Fibroblast of lung (primary cell): Measurements from ENCODE around the gene NBEAL1.
"Not testable (repeated sequence)": the region's sequence is repeated elsewhere in the genome, so short reads cannot be mapped to it uniquely, and the experiment has no call there.

ENCODE experiments used
- EZH2 ChIP-seq: IDR thresholded peaks from 2 replicates; pipeline ENCODE4 v1.5.1; 2012; ENCODE audit warnings: low read length, control low read depth, mild to moderate bottlenecking; ENCODE audit errors: missing control alignments
- TF ChIP-seq, protein P1 (sequence below), 2 donors: IDR thresholded peaks in 1 of 2; conservative IDR thresholded peaks in 1 of 2; 1 replicate in 1 of 2; 2 replicates in 1 of 2; pipeline ENCODE4 v1.5.1; 2011 to 2012; ENCODE audit warnings: low read length in 2 of 2, control low read depth in 1 of 2, inconsistent platforms in 1 of 2, low read depth in 1 of 2, mild to moderate bottlenecking in 1 of 2

DNA sequence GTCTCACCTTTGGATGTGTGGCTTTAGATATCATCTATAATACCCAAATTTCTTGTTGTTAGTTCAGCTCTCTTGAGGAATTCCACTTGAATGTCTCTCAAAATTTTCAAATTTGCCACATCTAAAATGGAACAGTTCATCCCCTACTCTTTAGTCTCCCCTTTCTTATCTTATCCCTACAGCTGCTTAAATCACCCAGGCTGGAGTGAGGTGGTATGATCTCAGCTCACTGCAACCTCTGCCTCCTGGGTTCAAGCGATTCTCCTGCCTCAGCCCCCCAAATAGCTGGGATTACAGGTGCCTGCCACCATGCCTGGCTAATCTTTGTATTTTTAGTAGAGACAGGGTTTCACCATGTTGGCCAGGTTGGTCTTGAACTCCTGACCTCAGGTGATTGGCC, 71.7 kb downstream of the NBEAL1 start:
- TF ChIP-seq, protein P1, sequence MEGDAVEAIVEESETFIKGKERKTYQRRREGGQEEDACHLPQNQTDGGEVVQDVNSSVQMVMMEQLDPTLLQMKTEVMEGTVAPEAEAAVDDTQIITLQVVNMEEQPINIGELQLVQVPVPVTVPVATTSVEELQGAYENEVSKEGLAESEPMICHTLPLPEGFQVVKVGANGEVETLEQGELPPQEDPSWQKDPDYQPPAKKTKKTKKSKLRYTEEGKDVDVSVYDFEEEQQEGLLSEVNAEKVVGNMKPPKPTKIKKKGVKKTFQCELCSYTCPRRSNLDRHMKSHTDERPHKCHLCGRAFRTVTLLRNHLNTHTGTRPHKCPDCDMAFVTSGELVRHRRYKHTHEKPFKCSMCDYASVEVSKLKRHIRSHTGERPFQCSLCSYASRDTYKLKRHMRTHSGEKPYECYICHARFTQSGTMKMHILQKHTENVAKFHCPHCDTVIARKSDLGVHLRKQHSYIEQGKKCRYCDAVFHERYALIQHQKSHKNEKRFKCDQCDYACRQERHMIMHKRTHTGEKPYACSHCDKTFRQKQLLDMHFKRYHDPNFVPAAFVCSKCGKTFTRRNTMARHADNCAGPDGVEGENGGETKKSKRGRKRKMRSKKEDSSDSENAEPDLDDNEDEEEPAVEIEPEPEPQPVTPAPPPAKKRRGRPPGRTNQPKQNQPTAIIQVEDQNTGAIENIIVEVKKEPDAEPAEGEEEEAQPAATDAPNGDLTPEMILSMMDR (conservative IDR thresholded peaks at IDR 0.05 in 1 of 2, IDR thresholded peaks at IDR 0.05 in 1 of 2; ENCODE audit: low read depth in 1 of 2, low read length in 2 of 2), result not testable (repeated sequence)
- not testable (repeated sequence) for TF ChIP-seq EZH2
